Lower leg skin (tissue), 3 donors: ENCODE results near the gene SLC7A7.
"Not testable (repeated sequence)": the region's sequence is repeated elsewhere in the genome, so short reads cannot be mapped to it uniquely, and the experiment has no call there.

Source experiments
- POLR2A ChIP-seq, 2 donors: fragments of 450-650 bp; IDR thresholded peaks; one replicate each; pipeline ENCODE4 v1.6.1; 2016 to 2017; ENCODE audit warnings: antibody characterized with exemption in 2 of 2, mild to moderate bottlenecking in 1 of 2, moderate library complexity in 1 of 2
- TF ChIP-seq, protein P1 (sequence below), 3 donors: fragments of 450-650 bp; IDR thresholded peaks; one replicate each; pipeline ENCODE4 v1.5.1; 2016; ENCODE audit warnings: antibody characterized with exemption in 3 of 3, mild to moderate bottlenecking in 3 of 3, moderate library complexity in 2 of 3

DNA sequence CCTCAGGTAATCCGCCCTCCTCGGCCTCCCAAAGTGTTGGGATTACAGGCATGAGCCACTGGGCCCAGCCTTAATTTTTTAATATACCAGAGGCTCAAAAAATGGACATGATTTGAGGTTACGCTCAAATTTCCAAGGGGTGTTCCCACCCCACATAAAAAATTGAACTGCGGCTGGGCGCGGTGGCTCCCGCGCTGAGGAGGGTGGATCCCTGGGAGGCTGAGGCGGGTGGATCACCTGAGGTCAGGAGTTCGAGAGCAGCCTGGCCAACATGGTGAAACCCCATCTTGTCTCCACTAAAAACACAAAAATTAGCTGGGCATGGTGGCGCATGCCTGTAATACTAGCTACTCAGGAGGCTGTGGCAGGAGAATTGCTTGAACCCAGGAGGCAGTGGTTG lies 39.1 kb upstream of the SLC7A7 start:
- not testable (repeated sequence) for TF ChIP-seq POLR2A (IDR thresholded peaks at IDR 0.05)
- TF ChIP-seq, protein P1, sequence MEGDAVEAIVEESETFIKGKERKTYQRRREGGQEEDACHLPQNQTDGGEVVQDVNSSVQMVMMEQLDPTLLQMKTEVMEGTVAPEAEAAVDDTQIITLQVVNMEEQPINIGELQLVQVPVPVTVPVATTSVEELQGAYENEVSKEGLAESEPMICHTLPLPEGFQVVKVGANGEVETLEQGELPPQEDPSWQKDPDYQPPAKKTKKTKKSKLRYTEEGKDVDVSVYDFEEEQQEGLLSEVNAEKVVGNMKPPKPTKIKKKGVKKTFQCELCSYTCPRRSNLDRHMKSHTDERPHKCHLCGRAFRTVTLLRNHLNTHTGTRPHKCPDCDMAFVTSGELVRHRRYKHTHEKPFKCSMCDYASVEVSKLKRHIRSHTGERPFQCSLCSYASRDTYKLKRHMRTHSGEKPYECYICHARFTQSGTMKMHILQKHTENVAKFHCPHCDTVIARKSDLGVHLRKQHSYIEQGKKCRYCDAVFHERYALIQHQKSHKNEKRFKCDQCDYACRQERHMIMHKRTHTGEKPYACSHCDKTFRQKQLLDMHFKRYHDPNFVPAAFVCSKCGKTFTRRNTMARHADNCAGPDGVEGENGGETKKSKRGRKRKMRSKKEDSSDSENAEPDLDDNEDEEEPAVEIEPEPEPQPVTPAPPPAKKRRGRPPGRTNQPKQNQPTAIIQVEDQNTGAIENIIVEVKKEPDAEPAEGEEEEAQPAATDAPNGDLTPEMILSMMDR (IDR thresholded peaks at IDR 0.05) = not testable (repeated sequence)
